BE2C (cell line): ENCODE measurements around the gene SLC1A7.

ENCODE experiments used
- DNase-seq: peaks from one replicate; pipeline ENCODE4 v3.0.0-alpha.2; 2020
- H3K27me3 ChIP-seq: fragments of 250-450 bp; sonication (Bioruptor Pico); 2 replicates; pipeline ENCODE4 v1.5.1; 2020; ENCODE audit warnings: mild to moderate bottlenecking
- H3K36me3 ChIP-seq: fragments of 250-450 bp; sonication (Bioruptor Pico); 2 replicates; pipeline ENCODE4 v1.5.1; 2020; ENCODE audit warnings: mild to moderate bottlenecking
- H3K4me1 ChIP-seq: fragments of 250-450 bp; sonication (Bioruptor Pico); 2 replicates; pipeline ENCODE4 v1.5.1; 2020
- H3K4me3 ChIP-seq: 2 replicates; pipeline ENCODE4 v1.5.1; 2011; ENCODE audit warnings: low read depth, low read length
- H3K9me3 ChIP-seq: fragments of 250-450 bp; sonication (Bioruptor Pico); 2 replicates; pipeline ENCODE4 v1.5.1; 2020
- CTCF ChIP-seq: IDR thresholded peaks from 2 replicates; pipeline ENCODE4 v1.5.1; 2012; ENCODE audit warnings: mild to moderate bottlenecking, low read depth, low read length

Gene SLC1A7

DNA sequence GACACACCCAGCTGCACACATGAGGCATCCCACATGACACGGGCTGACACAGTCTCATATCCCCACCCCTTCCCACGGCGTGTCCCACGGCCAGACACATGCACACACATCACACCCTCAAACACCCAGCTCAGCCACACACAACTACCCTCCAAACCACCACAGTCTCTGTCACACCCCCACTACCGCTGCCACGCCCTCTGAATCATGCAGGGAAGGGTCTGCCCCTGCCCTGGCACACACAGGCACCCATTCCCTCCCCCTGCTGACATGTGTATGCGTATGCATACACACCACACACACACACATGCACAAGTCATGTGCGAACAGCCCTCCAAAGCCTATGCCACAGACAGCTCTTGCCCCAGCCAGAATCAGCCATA, 57.9 kb downstream of the SLC1A7 start:
- Histone ChIP-seq H3K36me3 (no peaks in the 10 kb centered on the region), H3K27me3 (no peaks in the 10 kb centered on the region), H3K9me3 (no peaks in the 10 kb centered on the region), H3K4me3 (no peak overlapping the region), H3K4me1 (no peaks in the 10 kb centered on the region)
- no peak for DNase-seq
- TF ChIP-seq CTCF: no peak

DNA sequence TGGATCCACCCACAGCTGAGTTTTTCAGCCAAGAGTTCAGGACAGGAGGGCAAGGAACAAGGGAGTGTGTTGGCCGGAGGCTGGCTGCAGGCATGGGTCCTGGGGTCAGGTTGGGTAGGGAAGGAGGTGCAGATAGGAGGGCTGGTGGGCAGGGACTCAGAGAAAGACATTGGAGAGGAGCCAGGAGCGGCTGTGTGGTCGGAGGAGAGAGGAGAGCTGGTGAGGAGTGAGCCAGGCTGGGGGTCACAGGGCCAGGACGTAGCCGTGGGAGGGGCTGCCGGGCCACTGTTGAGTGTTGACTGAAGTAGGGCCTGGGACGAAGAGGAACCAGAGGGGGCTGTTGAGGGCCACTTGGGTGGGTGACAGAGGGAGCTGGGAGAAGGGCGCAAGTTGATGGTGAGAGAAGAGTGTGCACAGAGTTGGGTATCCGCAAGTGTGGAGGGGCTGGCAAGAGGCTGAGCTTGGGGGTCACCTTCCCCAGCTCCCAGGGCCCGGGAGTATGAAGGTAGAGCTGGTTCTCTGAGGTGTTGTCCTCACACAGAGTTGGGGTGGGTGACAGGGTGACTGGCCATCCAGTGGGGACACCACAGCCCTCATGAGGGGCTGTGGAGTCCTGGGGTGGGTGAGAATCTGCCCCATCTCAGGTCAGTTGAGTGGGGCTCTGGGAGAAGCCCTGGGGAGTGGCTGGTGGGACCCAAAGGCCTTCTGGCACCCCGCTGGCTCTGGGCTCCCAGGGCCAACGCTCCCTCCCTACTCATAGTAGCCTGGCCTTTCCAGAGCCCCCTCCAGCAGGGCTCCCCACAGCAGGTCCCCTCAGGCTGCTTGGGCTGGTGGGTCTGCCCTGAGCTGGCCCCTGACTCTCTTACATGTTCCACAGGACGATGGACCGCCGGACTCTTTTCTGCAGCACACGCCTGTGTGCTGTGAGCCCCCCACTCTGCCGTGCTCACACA, 58.5 kb downstream of the SLC1A7 start:
- TF ChIP-seq CTCF: no peak
- Histone ChIP-seq H3K4me3 (no peak overlapping the region), H3K27me3 (no peaks in the 10 kb centered on the region), H3K4me1 (no peaks in the 10 kb centered on the region), H3K9me3 (no peaks in the 10 kb centered on the region), H3K36me3 (no peaks in the 10 kb centered on the region)
- DNase-seq: no peak

DNA sequence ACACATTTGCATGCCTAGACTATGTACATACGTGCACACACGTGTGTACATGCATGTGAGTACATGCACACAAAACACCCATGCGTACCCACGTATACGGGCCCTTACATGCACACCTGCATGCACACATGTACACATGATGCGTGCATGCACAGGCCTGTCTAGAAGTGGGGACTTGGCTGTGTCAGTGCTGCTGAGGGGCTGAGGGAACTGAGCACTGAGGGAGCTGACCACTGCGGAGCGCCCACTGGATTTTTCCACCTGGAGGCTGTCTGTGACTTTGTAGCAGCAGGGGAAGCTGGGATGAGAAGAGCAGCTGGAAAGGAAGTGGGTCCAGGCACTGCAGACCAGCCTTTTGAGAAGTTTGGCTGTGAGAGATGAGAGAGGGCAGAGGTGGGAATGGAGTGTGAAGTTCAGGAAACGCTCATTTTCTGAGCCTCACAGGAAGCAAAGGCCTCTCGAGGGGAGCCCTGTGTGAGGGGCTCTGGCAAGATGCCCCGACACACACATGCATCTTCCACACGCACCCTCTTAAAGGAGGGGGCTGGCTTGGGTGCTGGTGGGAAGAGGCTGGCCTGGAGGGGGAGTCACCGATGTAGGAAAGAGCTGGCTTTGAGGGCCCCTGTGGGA, 59.5 kb downstream of the SLC1A7 start:
- H3K27me3 ChIP-seq: no peaks in the 10 kb centered on the region
- no peak for TF ChIP-seq CTCF
- H3K36me3 ChIP-seq: no peaks in the 10 kb centered on the region
- no peak for DNase-seq
- no peaks in the 10 kb centered on the region for H3K4me1 ChIP-seq
- H3K9me3 ChIP-seq: no peaks in the 10 kb centered on the region
- no peak overlapping the region for H3K4me3 ChIP-seq

GRCh38 chr1:53081384-53082066, 60.9 kb downstream of the SLC1A7 start:
- no peaks in the 10 kb centered on the region for H3K9me3 ChIP-seq
- no peak for TF ChIP-seq CTCF
- no peaks in the 10 kb centered on the region for H3K36me3 ChIP-seq
- H3K4me1 ChIP-seq: no peaks in the 10 kb centered on the region
- H3K27me3 ChIP-seq: no peaks in the 10 kb centered on the region
- no peak overlapping the region for H3K4me3 ChIP-seq
- DNase-seq: no peak

- no peak overlapping the region for H3K4me3 ChIP-seq
- TF ChIP-seq CTCF: no peak
- H3K9me3 ChIP-seq: no peaks in the 10 kb centered on the region
- DNase-seq: no peak
- H3K4me1 ChIP-seq: no peaks in the 10 kb centered on the region
- H3K36me3 ChIP-seq: no peaks in the 10 kb centered on the region
- H3K27me3 ChIP-seq: no peaks in the 10 kb centered on the region
These were observed 61.7 kb downstream of the SLC1A7 start for GRCh38 chr1:53080769-53081168.
